22Rv1 (cell line): ENCODE results near the gene ADAM12.

ENCODE experiments used
- CTCF ChIP-seq: fragments of 450-650 bp; IDR thresholded peaks from 2 replicates; pipeline ENCODE4 v1.5.1; 2017; ENCODE audit warnings: mild to moderate bottlenecking
- ZFX ChIP-seq: fragments of 450-650 bp; IDR thresholded peaks from 2 replicates; pipeline ENCODE4 v1.6.1; 2017; ENCODE audit warnings: antibody characterized with exemption, borderline replicate concordance

GRCh38 chr10:125976960-125977605 is 411.2 kb downstream of the ADAM12 start:
- TF ChIP-seq CTCF (peak; percentile 30), ZFX (no peak)
